Stimulated activated CD4-positive, alpha-beta T cell treated with anti-CD3 and anti-CD28 coated beads, Interleukin-1b, Interleukin-23, amount 100 ng/mL, for 4 hours (primary cell): Measurements from ENCODE around the gene PTPRM.
"Not testable (repeated sequence)": the region's sequence is repeated elsewhere in the genome, so short reads cannot be mapped to it uniquely, and the experiment has no call there.

ENCODE experiments used
- DNase-seq, 2 donors: peaks; one replicate each; pipeline ENCODE4 v3.0.0-alpha.2; 2020; ENCODE audit warnings: low read depth in 2 of 2

The PTPRM gene

GRCh38 chr18:7945882-7946281 lies 378.8 kb downstream of the PTPRM start:
- no peak for DNase-seq

- no peak for DNase-seq
Measured at GRCh38 chr18:7946734-7947377, 379.7 kb downstream of the PTPRM start.

GRCh38 chr18:7950380-7951136 lies 383.4 kb downstream of the PTPRM start:
- peak in 1 of 2 donors; percentile 4 for DNase-seq

GRCh38 chr18:7953095-7953958 lies 386.2 kb downstream of the PTPRM start:
- no peak for DNase-seq

GRCh38 chr18:7954238-7954637 lies 387.1 kb downstream of the PTPRM start:
- no peak for DNase-seq

- DNase-seq: no peak
Measured at GRCh38 chr18:7955175-7955574, 388.1 kb downstream of the PTPRM start.

GRCh38 chr18:7957297-7957696 lies 390.2 kb downstream of the PTPRM start:
- DNase-seq: no peak

GRCh38 chr18:7958081-7958896 lies 391.2 kb downstream of the PTPRM start:
- no peak for DNase-seq

GRCh38 chr18:7958897-7959146 lies 391.7 kb downstream of the PTPRM start:
- no peak for DNase-seq

GRCh38 chr18:7966682-7967081 lies 399.6 kb downstream of the PTPRM start:
- not testable (repeated sequence) for DNase-seq

- DNase-seq: no peak
Measured at GRCh38 chr18:7974200-7974874, 407.2 kb downstream of the PTPRM start.

- DNase-seq: no peak
Measured at GRCh38 chr18:7977897-7978296, 410.8 kb downstream of the PTPRM start.

- no peak for DNase-seq
Measured at GRCh38 chr18:7978834-7979233, 411.7 kb downstream of the PTPRM start.

- DNase-seq: no peak
Measured at GRCh38 chr18:7979714-7980113, 412.6 kb downstream of the PTPRM start.

GRCh38 chr18:7980136-7980535 lies 413.0 kb downstream of the PTPRM start:
- DNase-seq: no peak

- DNase-seq: no peak
Measured at GRCh38 chr18:7980656-7981055, 413.5 kb downstream of the PTPRM start.

- DNase-seq: no peak
Measured at GRCh38 chr18:7982216-7982615, 415.1 kb downstream of the PTPRM start.

GRCh38 chr18:7987284-7987976 lies 420.3 kb downstream of the PTPRM start:
- no peak for DNase-seq

GRCh38 chr18:7990670-7991069 lies 423.6 kb downstream of the PTPRM start:
- no peak for DNase-seq

GRCh38 chr18:8001711-8002301 lies 434.7 kb downstream of the PTPRM start:
- no peak for DNase-seq
